HG03457 (cell line): ENCODE measurements around the gene GPR6.

Source experiments
- ATAC-seq: cut with Tn5 transposase; IDR thresholded peaks from one replicate; pipeline ENCODE4 v1.9.1; 2021; ENCODE audit warnings: moderate number of reproducible peaks; ENCODE audit not compliant: unreplicated experiment

The GPR6 gene

DNA sequence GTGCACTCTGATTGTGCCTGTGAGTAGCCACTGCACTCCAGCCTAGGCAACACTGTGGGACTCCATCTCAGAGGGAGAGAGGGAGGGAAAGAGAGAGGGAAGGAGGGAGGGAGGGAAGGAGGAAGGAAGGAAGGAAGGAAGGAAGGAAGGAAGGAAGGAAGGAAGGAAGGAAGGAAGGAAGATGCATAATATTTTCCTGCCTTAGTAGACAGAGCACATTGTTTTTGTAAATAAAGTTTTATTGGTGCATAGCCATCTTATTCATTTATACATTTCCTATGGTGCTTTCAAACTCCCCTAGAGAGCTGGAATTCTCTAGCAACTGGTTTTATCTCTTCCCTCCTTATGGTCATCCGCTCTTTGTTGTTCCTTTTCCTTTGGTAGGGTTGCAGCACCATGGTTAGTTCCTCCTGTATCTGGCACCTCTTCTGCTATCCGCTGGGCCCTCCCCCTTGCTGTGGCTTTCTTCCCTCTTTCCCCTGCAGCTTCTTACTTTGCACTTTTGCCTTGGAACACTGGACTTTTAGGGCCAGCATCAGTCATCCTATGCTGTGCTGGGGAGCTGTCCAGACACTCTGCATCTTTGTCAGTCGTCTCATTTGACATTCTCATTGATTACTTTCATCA is 20.2 kb downstream of the GPR6 start:
- no peak for ATAC-seq

DNA sequence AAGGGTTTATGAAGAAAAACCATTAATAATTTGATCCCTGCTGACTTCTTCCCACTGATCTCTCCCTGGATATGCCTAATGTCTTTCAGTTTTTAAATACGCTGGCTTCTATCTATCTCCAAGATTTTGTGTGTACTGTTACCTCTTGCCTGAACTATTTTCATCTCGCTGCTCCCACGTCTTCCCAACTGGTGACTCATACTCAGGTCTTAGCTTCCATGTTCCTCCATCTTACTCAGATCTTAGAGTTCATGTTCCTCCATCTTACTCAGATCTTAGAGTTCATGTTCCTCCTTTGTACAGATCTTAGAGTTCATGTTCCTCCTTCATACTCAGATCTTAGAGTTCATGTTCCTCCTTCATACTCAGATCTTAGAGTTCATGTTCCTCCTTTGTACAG is 21.6 kb downstream of the GPR6 start:
- ATAC-seq: no peak

DNA sequence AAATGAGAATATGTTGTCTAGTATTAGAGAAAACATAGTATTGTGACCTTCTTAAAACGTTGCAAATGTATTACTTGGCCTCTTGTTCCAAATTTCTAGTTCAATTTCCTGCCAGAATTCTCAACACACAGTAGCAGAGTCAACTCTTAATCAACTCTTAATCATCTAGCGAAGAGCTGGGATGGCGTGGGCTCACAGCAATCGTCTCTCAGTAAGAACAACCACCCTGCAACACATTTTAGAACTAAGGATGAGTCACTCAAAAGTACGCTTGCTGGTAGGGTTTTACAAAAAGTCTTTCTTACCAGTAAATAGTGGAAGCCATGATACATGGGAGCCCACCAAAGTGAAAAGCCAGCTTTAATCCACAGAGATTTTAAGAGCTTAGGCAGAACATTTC is 24.6 kb downstream of the GPR6 start:
- no peak for ATAC-seq

DNA sequence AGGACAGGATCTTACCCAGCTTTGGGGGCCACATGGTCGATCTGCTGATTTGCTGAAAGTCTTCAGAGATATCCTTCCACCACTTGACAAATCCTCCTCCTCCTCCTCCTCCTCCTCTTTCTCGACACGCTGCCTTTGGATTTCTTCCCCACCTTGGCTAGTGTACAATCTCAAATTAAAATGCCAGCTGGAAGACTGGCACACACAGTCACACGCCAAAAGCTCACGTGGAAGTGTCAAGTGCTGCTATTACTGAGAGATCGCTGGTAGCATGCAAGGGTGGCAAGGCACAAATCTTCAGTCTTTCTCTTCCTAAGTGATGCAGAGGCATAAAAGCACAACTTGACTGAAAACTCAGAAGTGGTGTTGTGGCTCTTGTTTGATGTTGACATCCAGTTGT is 35.3 kb downstream of the GPR6 start:
- ATAC-seq: no peak

DNA sequence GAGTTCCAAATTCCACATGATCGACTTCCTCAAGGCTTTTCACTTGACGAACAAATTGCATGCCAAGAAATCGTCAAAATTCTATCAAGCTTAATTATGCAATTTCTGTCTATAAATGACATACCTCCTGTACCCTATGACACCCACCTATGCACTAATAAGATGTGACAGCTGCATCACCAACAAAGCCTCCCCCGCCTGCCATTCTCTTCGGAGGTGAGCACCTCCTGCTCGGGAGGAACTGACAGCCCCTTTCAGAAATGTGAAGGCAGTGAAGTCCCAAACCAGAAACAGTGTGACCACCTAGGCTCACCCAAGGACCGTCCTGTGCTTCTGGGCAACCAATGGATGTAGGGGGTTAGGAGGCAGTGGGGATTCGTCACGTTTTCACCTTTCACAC is 37.1 kb downstream of the GPR6 start:
- ATAC-seq: no peak

DNA sequence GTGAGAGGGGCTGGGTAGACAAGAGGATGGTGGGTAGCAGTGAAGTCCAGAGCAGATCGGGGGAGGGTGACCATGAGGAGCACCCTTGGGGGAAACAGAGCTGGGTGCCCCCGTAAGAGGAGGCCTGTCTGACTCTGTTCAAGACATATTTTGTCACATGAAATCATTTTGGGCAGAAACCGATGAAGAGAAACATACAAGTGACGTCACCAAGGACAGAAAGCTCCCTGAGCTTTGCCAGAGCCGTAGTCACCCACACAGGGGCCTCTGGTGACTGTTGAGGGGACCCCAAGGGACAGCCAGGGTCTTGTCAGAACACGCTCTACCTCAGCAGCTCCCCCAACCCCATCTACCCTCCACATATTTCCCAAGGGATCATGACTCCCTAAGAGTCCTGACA is 39.2 kb downstream of the GPR6 start:
- no peak for ATAC-seq

DNA sequence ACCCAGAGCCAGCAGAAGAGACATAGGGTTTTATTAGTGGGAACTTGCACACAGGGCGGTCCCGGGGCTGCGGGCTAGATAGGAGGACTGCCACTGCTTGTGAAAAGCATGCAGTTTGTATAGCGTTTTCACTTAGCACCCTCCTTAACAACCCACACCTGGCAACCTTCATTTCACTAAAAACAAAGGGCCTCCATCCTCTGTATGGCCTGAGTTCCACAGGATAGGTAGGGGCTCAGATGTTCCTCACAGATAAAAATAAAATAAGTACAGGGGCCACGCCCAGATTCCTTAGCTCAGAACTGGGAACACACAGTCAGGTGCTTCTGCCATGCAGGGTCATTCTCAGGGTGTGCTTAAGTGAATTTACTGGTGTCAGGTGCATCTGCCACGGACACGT is 39.8 kb downstream of the GPR6 start:
- no peak for ATAC-seq

DNA sequence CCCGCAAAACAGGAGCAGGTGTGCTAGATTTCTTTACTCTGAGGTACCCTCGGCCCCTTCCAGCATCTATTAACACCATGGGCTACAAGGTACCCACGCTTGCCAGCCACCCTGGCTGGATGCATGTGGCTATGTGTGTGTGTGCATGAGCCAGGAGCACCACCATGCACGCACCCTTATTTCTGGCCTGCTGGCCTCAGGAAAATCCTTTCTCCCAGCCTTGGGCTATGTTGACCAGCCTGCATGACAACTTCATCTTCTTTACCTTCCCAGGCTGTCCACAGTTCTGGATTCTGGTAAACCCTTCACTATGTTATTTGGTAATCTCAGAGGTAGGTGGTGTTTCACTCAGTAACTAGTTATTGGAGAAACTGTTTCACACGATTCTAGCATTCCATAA is 40.4 kb downstream of the GPR6 start:
- ATAC-seq: no peak

DNA sequence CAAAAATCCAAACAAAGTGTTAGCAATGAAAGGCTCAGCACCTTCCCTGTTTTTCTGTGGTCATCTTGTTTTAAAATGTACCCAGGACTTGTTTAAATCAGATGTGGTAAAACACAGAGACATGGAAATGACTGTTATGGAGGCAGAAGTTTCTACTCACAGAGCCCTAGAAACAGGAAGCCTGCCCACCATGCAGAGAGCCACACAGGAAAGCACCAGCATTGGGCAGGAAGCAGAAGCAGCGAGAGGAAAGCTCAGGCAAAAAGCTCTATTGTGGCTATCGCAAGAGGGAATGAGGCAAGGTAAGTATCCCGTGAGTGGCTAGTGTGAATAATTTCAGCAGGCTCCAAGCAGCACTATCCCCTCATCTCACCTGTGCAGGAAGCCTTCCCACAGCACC is 42.8 kb downstream of the GPR6 start:
- ATAC-seq: no peak

DNA sequence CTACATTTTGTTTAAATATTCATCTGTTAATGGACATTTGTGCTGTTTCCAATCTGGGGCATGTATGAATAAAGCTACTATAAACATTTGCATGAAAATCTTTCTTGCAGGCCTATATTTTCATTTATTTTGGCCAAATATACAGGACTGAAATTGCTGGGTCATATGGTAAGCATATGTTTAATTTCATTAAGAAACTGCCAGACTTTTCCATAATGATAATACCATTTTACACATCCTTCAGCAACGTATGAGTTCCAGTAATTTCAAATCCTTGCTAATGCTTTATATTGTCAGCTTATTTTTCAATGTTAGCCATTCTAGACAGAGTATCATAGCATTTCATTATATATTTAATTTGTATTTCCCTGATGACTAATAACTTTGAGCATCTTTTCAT is 51.0 kb downstream of the GPR6 start:
- ATAC-seq: no peak
